ENCODE measurements around the gene BICDL1.

The BICDL1 gene

DNA sequence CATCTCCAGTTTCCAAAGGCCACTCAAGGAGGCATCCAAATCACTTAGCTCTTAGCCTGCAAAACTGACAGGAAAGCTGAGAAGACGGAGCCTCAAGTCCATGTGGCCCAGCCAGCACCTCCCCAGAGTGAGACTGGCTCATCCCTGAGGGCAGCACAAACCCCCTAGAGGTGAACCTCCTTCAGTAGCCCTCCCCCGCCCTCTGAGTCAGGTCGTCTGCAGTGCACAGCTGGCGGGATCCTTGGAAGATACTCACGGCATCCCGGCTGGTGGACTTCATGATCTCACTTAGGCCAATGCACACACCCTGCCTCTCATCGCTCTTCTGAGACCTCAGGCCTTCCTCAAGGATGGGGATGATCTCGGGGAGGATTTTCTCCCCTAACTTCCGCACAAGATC is 151.6 kb downstream of the BICDL1 start:
- DNase-seq (ENCODE audit: low read depth) = no peak
- H3K4me3 ChIP-seq (ENCODE audit: low read depth, low read length) = no peak overlapping the region
- TF ChIP-seq, protein P1, sequence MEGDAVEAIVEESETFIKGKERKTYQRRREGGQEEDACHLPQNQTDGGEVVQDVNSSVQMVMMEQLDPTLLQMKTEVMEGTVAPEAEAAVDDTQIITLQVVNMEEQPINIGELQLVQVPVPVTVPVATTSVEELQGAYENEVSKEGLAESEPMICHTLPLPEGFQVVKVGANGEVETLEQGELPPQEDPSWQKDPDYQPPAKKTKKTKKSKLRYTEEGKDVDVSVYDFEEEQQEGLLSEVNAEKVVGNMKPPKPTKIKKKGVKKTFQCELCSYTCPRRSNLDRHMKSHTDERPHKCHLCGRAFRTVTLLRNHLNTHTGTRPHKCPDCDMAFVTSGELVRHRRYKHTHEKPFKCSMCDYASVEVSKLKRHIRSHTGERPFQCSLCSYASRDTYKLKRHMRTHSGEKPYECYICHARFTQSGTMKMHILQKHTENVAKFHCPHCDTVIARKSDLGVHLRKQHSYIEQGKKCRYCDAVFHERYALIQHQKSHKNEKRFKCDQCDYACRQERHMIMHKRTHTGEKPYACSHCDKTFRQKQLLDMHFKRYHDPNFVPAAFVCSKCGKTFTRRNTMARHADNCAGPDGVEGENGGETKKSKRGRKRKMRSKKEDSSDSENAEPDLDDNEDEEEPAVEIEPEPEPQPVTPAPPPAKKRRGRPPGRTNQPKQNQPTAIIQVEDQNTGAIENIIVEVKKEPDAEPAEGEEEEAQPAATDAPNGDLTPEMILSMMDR (conservative IDR thresholded peaks at IDR 0.05; ENCODE audit: low read depth, low read length) = no peak

DNA sequence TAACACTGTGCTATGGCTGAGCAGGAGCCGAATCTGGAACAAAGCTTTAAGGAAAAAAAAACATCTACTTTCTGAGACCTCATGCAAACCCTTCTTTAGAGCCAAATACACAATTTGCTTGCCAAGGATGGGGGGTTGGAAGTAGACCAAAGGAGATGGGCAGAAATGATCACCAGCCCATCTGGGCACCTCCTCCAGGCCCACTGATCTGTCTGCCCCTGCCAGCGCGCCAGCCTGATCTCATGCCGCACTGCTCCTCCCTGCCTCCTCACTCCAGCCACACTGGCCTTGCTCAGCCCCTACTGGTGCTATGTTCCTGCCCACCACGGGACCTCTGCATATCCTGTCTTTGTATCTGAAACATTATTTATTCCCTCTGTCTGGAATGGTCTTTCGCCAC is 152.3 kb downstream of the BICDL1 start:
- H3K4me3 ChIP-seq (ENCODE audit: low read depth, low read length) = no peak overlapping the region
- TF ChIP-seq, protein P1 (conservative IDR thresholded peaks at IDR 0.05; ENCODE audit: low read depth, low read length) = no peak
- DNase-seq (ENCODE audit: low read depth) = no peak

DNA sequence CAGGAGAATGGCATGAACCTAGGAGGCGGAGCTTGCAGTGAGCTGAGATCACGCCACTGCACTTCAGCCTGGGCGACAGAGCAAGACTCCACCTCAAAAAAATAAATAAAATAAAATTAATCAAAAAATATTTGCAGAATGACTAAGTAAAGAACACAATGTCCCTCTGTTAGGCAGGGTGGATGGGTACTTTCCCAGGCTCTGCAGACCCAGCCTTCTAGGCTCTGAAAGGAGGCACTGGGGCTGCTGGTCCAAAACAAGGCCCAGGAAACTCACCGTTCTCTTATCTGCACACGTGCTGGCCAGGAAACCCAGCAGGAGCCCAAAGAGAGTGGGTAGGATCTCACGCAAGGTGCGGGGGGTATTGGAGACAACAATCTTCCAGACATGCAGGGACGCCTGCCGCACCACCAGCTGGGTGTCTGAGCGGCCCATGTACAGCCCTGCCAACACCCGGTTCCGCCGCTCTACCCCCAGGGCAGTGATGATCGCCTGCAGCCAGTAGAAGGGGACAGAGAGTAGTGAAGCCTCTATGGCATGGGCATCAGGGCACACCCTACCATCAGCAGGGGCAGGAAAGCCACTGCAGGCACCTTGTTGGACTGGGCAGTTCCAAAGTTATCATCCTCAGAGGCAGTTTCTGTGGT is 153.3 kb downstream of the BICDL1 start:
- no peak overlapping the region for H3K4me3 ChIP-seq (ENCODE audit: low read depth, low read length)
- TF ChIP-seq, protein P1 (conservative IDR thresholded peaks at IDR 0.05; ENCODE audit: low read depth, low read length) = no peak
- DNase-seq (ENCODE audit: low read depth) = peak; percentile 80
